Mononuclear cell (primary cell): ENCODE results near the gene IFRD2. TPM values are rescaled to one million over a fixed set of nuclear protein-coding genes. Genes with fewer than 3 reads are reported as not detected.

Experiments
- H3K27me3 ChIP-seq: 2 replicates; pipeline ENCODE4 v1.6.0; 2011; ENCODE audit warnings: low read length, control low read depth; ENCODE audit not compliant: insufficient read depth
- H3K4me1 ChIP-seq: 2 replicates; pipeline ENCODE4 v1.5.1; 2011; ENCODE audit warnings: mild to moderate bottlenecking, low read length, control low read depth; ENCODE audit not compliant: insufficient read depth
- H3K4me3 ChIP-seq: 2 replicates; pipeline ENCODE4 v1.5.1; 2011; ENCODE audit warnings: mild to moderate bottlenecking, low read length, moderate library complexity
- H3K9me3 ChIP-seq: 2 replicates; pipeline ENCODE4 v1.5.1; 2011; ENCODE audit warnings: low read depth, mild to moderate bottlenecking, control low read depth, low read length
- total RNA-seq: library from RNA; depleted of rRNA; stranded (reverse); fragments of >200 nt; gene quantifications from one replicate; pipeline ENCODE4 v1.2.3, GENCODE V29; 2012

IFRD2 gene
- total RNA-seq, 1 donor, result 19.0 TPM

DNA sequence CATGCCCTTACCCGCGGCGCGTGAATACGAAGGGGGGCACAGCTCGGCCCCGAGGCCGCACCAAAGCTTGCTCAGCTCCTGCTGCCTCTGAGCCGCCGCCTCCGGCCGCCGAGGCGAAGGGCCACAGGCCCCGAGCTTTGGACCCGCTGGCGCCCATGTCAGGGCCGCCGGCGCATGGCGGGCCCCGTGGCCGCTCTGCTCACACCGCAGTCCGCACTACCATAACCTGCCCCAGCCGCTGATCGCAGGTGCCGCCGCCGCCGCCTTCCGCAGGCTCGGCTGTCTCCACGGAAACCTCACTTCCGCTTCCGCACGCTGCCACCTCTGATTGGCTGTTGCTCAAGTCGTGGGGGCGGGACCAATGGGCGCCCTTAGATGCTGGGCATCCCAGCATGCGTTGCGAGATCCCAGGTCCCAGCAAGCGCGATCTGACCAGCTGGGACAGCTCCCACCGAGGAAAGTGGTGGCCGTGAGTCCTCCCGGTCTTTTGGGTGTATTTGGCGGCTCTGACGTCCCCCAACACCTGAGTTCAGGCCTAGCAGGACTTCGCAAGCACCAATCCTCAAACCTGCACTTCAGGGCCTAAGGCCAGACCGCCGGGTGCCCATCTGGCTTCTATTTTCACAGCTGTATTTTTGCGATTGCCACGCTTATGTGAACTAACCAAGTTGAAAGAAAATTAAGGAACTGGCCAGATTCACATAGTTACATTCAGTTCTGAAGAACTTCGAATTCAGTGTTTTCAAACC lies 35.9 kb upstream of the IFRD2 start, which contains the start of gene TUSC2:
TSS of gene TUSC2 (minus strand) at position 281 of the 749 bp plus-strand sequence. CDS start at position 157, 124 bp downstream.
- Histone ChIP-seq H3K4me3 (peak within 1 kb of the TSS; percentile 78), H3K4me1 (peaks cover 57% of the 10 kb centered on the region), H3K9me3 (no peaks in the 10 kb centered on the region)

GRCh38 chr3:50327129-50327528 lies 34.9 kb upstream of the IFRD2 start:
- Histone ChIP-seq H3K4me3 (peak overlapping the region; percentile 78), H3K27me3 (no peaks in the 10 kb centered on the region), H3K9me3 (no peaks in the 10 kb centered on the region), H3K4me1 (peaks cover 64% of the 10 kb centered on the region)

More for the DNA sequence above, 35.9 kb upstream of the IFRD2 start, which contains the start of gene TUSC2:
- no peaks in the 10 kb centered on the region for H3K27me3 ChIP-seq

DNA sequence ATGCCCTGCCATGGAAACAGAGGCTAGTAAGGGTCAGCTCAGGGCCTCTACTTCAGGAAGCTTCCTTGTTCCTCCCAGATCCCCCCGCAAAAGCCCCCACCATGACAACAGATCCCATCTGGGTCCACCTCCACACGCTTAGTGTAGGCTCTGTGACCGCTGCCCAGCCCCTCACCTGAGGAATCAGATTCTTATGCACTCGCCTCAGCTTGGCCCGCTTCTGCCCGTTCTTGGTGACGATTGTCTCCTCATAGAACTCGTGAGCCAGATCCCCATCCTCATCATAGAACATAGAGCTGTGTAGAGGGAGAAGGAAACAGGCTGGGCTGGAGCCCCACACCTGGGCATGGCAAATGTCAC lies 33.9 kb upstream of the IFRD2 start:
- H3K4me3 ChIP-seq, result no peak overlapping the region
- H3K4me1 ChIP-seq, result peaks cover 69% of the 10 kb centered on the region
- no peaks in the 10 kb centered on the region for H3K27me3 ChIP-seq
- no peaks in the 10 kb centered on the region for H3K9me3 ChIP-seq

- H3K27me3 ChIP-seq, result no peaks in the 10 kb centered on the region
- no peak overlapping the region for H3K4me3 ChIP-seq
- peaks cover 72% of the 10 kb centered on the region for H3K4me1 ChIP-seq
- no peaks in the 10 kb centered on the region for H3K9me3 ChIP-seq
These were observed 33.4 kb upstream of the IFRD2 start for GRCh38 chr3:50325497-50326181.

DNA sequence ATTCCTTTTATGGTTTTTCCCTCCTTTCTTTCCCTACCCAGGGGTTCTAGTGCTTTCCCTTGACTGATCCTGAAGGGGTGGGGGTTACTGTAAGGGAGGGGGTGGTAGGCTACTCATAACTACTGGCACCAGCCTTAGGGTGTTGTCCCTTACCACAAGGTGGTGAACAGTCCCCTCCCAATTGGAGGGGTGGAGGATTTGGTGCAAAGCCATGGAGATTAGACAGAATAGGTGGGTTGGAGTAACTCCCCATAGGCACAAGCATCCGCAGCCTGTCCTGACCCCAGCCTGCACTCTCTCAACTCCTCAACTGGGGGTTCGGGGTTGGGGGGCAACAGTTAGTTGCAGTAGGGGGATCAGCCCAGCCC lies 32.9 kb upstream of the IFRD2 start:
- no peaks in the 10 kb centered on the region for H3K27me3 ChIP-seq
- H3K4me3 ChIP-seq, result no peak overlapping the region
- H3K9me3 ChIP-seq, result no peaks in the 10 kb centered on the region
- peaks cover 78% of the 10 kb centered on the region for H3K4me1 ChIP-seq

DNA sequence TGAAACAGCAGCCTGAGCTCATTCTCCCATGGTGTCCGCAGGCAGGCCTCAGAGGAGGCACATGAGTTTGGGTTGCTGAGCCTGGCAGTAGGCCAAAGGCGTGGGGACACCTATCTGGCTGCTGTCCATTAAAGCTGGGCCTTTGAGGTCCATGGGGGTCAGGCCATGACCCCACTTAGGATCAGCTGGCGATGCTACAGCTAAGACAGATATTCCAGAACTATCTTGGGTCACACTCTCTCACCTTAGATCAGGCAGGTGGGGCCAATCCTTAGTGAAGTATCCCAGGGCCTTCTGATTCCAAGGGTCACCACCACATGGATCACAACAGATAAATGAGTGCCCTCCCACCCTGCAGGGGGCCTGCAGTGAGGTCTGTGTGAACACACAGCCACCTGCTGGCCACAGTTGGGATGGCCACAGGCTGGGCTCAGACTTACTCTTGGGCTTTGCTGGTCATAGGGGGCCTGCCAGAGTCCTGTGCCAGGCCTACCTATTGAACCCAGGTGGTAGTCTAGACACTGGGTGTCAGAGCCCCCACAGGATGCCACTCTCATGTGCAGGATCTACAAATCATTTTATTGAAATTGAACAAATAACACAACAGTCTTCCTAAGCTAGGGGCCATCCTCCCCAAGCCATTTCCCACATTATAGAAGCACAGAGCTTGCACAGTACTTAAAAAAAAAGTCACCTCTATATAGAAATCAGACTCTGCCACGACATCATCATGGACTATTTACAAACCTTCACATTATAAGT lies 32.3 kb upstream of the IFRD2 start:
- peaks cover 84% of the 10 kb centered on the region for H3K4me1 ChIP-seq
- H3K27me3 ChIP-seq, result no peaks in the 10 kb centered on the region
- H3K9me3 ChIP-seq, result no peaks in the 10 kb centered on the region
- no peak overlapping the region for H3K4me3 ChIP-seq

- Histone ChIP-seq H3K27me3 (no peaks in the 10 kb centered on the region), H3K4me1 (peaks cover 90% of the 10 kb centered on the region), H3K9me3 (no peaks in the 10 kb centered on the region), H3K4me3 (no peak overlapping the region)
These were observed 31.5 kb upstream of the IFRD2 start for GRCh38 chr3:50323614-50324199.

- H3K27me3 ChIP-seq, result no peaks in the 10 kb centered on the region
- peaks cover 90% of the 10 kb centered on the region for H3K4me1 ChIP-seq
- no peak overlapping the region for H3K4me3 ChIP-seq
- H3K9me3 ChIP-seq, result no peaks in the 10 kb centered on the region
These were observed 30.9 kb upstream of the IFRD2 start for GRCh38 chr3:50323092-50323600.

DNA sequence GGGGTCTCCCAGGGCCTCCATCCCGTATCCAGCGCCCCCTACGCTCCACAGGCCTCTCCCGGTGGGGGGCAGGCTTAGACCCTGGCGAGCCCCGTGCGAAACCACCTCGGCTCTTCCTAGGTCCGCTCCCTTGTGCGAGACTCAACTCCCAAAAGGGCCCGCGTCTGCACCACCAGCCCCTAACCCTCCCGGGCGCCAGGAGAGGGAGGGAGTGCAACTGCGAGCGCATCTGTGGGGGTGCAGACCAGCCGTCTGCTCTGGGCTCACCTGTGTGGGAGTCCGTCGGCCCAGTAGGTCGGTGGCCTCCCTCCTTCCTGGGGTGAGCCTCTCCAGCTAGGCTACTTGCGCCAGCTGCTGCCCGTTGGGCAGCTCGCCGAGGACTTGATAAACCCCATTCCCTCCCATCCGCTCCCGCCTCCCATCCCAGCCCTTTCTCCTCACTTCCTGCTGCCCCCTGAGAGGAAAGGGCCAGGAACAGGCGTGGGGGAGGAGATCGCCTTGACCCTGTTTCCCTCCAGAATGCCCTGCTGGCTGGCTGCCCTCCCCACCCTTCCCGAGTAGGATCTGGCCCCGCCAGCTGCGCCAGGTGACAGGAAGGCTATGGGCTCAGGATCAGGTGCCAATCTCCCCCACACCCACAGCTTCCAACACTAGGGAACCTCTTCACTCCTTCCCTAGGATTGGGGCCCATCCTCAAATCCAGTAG lies 30.3 kb upstream of the IFRD2 start, which contains the start of gene HYAL2:
TSS of gene HYAL2 (minus strand) at position 360 of the 706 bp plus-strand sequence. CDS start 2,256 bp downstream, outside the sequence.
- Histone ChIP-seq H3K4me1 (peaks cover 91% of the 10 kb centered on the region), H3K27me3 (no peaks in the 10 kb centered on the region), H3K9me3 (no peaks in the 10 kb centered on the region), H3K4me3 (peak within 1 kb of the TSS; percentile 73)

- Histone ChIP-seq H3K27me3 (no peaks in the 10 kb centered on the region), H3K9me3 (no peaks in the 10 kb centered on the region), H3K4me1 (peaks cover 91% of the 10 kb centered on the region), H3K4me3 (peak overlapping the region; percentile 73)
These were observed 29.8 kb upstream of the IFRD2 start for GRCh38 chr3:50322115-50322385.

- peak overlapping the region; percentile 73 for H3K4me3 ChIP-seq
- no peaks in the 10 kb centered on the region for H3K9me3 ChIP-seq
- H3K4me1 ChIP-seq, result peaks cover 91% of the 10 kb centered on the region
- no peaks in the 10 kb centered on the region for H3K27me3 ChIP-seq
These were observed 29.3 kb upstream of the IFRD2 start for GRCh38 chr3:50321336-50322114.

DNA sequence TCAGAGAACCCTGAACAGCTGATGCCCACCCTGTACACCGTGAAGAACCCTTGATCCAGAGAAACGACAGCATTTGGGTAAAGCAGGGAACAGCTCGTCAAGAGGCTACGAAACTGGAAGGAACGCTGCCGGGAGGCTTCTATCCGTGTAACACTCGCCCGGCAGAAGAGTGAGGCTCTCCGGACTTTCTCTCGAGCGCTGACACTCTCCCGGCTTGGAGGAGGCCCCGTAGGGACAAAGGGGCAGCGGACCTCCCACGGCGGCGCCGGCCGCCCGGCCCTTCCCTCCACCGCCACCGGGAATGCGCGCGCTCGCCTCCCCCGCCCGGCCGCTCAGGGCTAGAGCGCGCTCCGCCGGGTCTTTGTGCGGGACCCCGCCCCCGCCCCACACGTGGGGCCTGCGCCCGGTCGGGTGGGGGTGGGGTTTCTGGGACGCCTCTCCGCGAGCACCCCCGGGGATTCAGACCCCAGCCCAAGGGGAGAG lies 28.7 kb upstream of the IFRD2 start:
- Histone ChIP-seq H3K9me3 (no peaks in the 10 kb centered on the region), H3K4me1 (peaks cover 87% of the 10 kb centered on the region), H3K4me3 (peak overlapping the region; percentile 73), H3K27me3 (no peaks in the 10 kb centered on the region)

DNA sequence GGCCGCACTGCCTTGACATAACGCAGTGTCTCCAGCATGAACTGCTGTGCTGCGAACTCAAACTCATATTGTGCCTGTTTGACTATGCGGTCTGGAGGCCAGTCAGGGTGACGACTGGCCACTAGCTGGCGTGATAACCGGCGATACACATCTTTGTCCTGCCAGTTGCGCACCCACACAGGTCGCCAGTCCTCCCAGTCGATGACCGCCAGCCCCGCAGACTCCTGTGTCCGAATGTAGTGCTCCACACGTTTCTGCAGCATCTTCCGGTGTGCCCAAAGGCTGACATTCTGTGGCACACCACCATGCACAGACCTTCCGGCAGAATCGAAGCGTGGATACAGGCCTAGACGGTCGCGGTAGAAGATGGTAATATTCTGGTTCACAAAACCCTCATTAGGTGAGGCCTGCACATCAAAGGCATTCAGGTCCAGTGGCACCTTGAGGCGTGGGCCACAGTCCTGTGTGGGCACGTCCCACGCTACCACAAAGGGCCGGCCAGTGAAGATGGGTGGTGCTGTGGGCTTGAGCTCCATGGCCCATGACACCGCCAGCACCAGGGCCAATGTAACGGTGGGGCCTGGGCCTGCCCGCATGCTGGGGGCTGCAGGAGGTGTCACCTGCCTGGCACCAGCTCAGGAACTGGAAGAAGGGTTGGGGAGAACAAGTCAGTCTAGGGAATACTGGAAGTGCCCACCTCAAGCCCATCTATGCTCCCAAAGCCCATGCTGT lies 27.8 kb upstream of the IFRD2 start:
- Histone ChIP-seq H3K27me3 (no peaks in the 10 kb centered on the region), H3K4me1 (peaks cover 79% of the 10 kb centered on the region), H3K9me3 (no peaks in the 10 kb centered on the region), H3K4me3 (peak overlapping the region; percentile 73)
